ENCODE results near the gene P4HA2.

GRCh38 chr5:132277256-132277655 is 49.6 kb upstream of the P4HA2 start:
- TF ChIP-seq CTCF (IDR thresholded peaks at IDR 0.05; ENCODE audit: control extremely low read depth in 1 of 3, insufficient read depth in 1 of 3, low read depth in 1 of 3, low read length in 3 of 3) (no peak), E2F6 (IDR thresholded peaks at IDR 0.05) (no peak), TEAD4 (IDR thresholded peaks at IDR 0.05; ENCODE audit: low read depth, low read length) (no peak), BACH1 (IDR thresholded peaks at IDR 0.05; ENCODE audit: low read length) (no peak), RXRA (IDR thresholded peaks at IDR 0.05; ENCODE audit: insufficient read depth, low read depth, low read length) (no peak), POLR2A (IDR thresholded peaks at IDR 0.05; ENCODE audit: control extremely low read depth in 1 of 2, low read depth in 2 of 2, low read length in 2 of 2) (no peak), ATF3 (IDR thresholded peaks at IDR 0.05; ENCODE audit: insufficient read depth, low read depth, low read length) (no peak), HDAC6 (IDR thresholded peaks at IDR 0.05; ENCODE audit: low read depth, low read length) (no peak), MAX (IDR thresholded peaks at IDR 0.05) (no peak)

Measured in H1 (cell line).